Measurements from ENCODE around the gene BTN1A1.

GRCh38 chr6:26533532-26533931 lies 33.4 kb downstream of the BTN1A1 start:
- TF ChIP-seq EZH2 (IDR thresholded peaks at IDR 0.05; ENCODE audit: borderline replicate concordance, insufficient read depth, low read depth, low read length, poor library complexity, severe bottlenecking) (no peak), CTCF (IDR thresholded peaks at IDR 0.05) (no peak)

Measured in B cell (primary cell).